VCaP (cell line): Measurements from ENCODE around the gene SUPT20HL2.

Source experiments
- H3K27ac ChIP-seq: fragments of 450-650 bp; 2 replicates; pipeline ENCODE4 v1.5.1; 2017
- CTCF ChIP-seq: fragments of 450-650 bp; conservative IDR thresholded peaks from 2 replicates; pipeline ENCODE4 v1.5.1; 2017; ENCODE audit warnings: mild to moderate bottlenecking, moderate library complexity

Gene SUPT20HL2

GRCh38 chrX:24341795-24342194, 27.9 kb upstream of the SUPT20HL2 start:
- no peak for TF ChIP-seq CTCF
- no peak overlapping the region for H3K27ac ChIP-seq

GRCh38 chrX:24340501-24340900, 26.6 kb upstream of the SUPT20HL2 start:
- H3K27ac ChIP-seq = no peak overlapping the region
- no peak for TF ChIP-seq CTCF

GRCh38 chrX:24339911-24340310, 26.0 kb upstream of the SUPT20HL2 start:
- H3K27ac ChIP-seq = no peak overlapping the region
- no peak for TF ChIP-seq CTCF

- TF ChIP-seq CTCF = no peak
- no peak overlapping the region for H3K27ac ChIP-seq
Measured at GRCh38 chrX:24335871-24336270, 22.0 kb upstream of the SUPT20HL2 start.

GRCh38 chrX:24334461-24334860, 20.6 kb upstream of the SUPT20HL2 start:
- H3K27ac ChIP-seq = no peak overlapping the region
- TF ChIP-seq CTCF = no peak

GRCh38 chrX:24333371-24333770, 19.5 kb upstream of the SUPT20HL2 start:
- H3K27ac ChIP-seq = no peak overlapping the region
- TF ChIP-seq CTCF = no peak

- H3K27ac ChIP-seq = no peak overlapping the region
- TF ChIP-seq CTCF = no peak
Measured at GRCh38 chrX:24332878-24333277, 19.0 kb upstream of the SUPT20HL2 start.

- H3K27ac ChIP-seq = no peak overlapping the region
- TF ChIP-seq CTCF = no peak
Measured at GRCh38 chrX:24325231-24325630, 11.4 kb upstream of the SUPT20HL2 start.
